IMR-90 (cell line): ENCODE results near the gene RAPGEF5. TPM values are rescaled to one million over a fixed set of nuclear protein-coding genes. Genes with fewer than 3 reads are reported as not detected.

Experiments used
- ATAC-seq: fragments of 200-7000 bp; cut with Tn5 transposase; 2 replicates; pipeline ENCODE4 v1.9.1; 2020; ENCODE audit warnings: low read depth, mild to moderate bottlenecking, moderate library complexity
- BruUV-seq: library from RNA; stranded (reverse); fragments of 400-500 nt; replicated peaks from 2 replicates; lab custom pipeline; 2021; lab: Mats Ljungman, UMichigan
- CTCF ChIA-PET: fragments of 300-600 bp; formaldehyde crosslinking; extraction: SDS; loops from one replicate; lab custom pipeline; 2021; ENCODE audit warnings: antibody characterized with exemption; lab: Yijun Ruan, JAX
- POLR2A ChIA-PET: fragments of 300-600 bp; sonication (Branson Sonifier 250); formaldehyde crosslinking; loops from one replicate; lab custom pipeline; 2022; ENCODE audit warnings: antibody characterized with exemption; ENCODE audit not compliant: unreplicated experiment; lab: Charles Lee
- DNase-seq: peaks from one replicate; pipeline ENCODE4 v3.0.0; 2013
- H2AFZ ChIP-seq: replicated peaks from 2 replicates; pipeline ENCODE3; 2013; ENCODE audit warnings: low read length, mild to moderate bottlenecking; ENCODE audit not compliant: poor library complexity
- H2AK5ac ChIP-seq: 2 replicates; pipeline ENCODE4 v1.6.1; 2013; ENCODE audit warnings: low read depth, low read length, inconsistent platforms
- H2AK9ac ChIP-seq: replicated peaks from 2 replicates; pipeline ENCODE3; 2013; ENCODE audit warnings: mild to moderate bottlenecking, low read depth, low read length, moderate library complexity; ENCODE audit not compliant: poor library complexity
- H2BK120ac ChIP-seq: 2 replicates; pipeline ENCODE4 v1.6.1; 2013; ENCODE audit warnings: low read depth, low read length, inconsistent platforms
- H2BK15ac ChIP-seq: 3 replicates; pipeline ENCODE4 v1.6.1; 2013; ENCODE audit warnings: low read depth, low read length, inconsistent platforms
- H2BK20ac ChIP-seq: 2 replicates; pipeline ENCODE4 v1.6.1; 2013; ENCODE audit warnings: low read depth, mild to moderate bottlenecking, inconsistent platforms, low read length, moderate library complexity
- H2BK5ac ChIP-seq: 2 replicates; pipeline ENCODE4 v1.6.1; 2013; ENCODE audit warnings: mild to moderate bottlenecking, low read depth, low read length, inconsistent platforms; ENCODE audit not compliant: poor library complexity, severe bottlenecking
- H3K14ac ChIP-seq: replicated peaks from 2 replicates; pipeline ENCODE4 v1.6.1; 2013; ENCODE audit warnings: low read depth, low read length, inconsistent platforms
- H3K18ac ChIP-seq: 2 replicates; pipeline ENCODE4 v1.6.1; 2013; ENCODE audit warnings: low read depth, low read length, control low read depth
- H3K23ac ChIP-seq: 2 replicates; pipeline ENCODE4 v1.6.1; 2013; ENCODE audit warnings: low read depth, low read length, inconsistent platforms
- H3K27ac ChIP-seq: 2 replicates; pipeline ENCODE4 v1.5.1; 2013; ENCODE audit warnings: mild to moderate bottlenecking, control low read depth, low read length; ENCODE audit not compliant: insufficient read depth
- H3K27me3 ChIP-seq: 2 replicates; pipeline ENCODE4 v1.6.1; 2013; ENCODE audit warnings: low read length; ENCODE audit not compliant: control insufficient read depth, insufficient read depth
- H3K36me3 ChIP-seq: 2 replicates; pipeline ENCODE4 v1.6.1; 2013; ENCODE audit warnings: low read length, mixed read lengths; ENCODE audit not compliant: control insufficient read depth, insufficient read depth
- H3K4ac ChIP-seq: 2 replicates; pipeline ENCODE4 v1.6.1; 2013; ENCODE audit warnings: low read depth, low read length, inconsistent platforms
- H3K4me1 ChIP-seq: 2 replicates; pipeline ENCODE4 v1.6.1; 2013; ENCODE audit warnings: low read length, mixed read lengths; ENCODE audit not compliant: control insufficient read depth, insufficient read depth
- H3K4me2 ChIP-seq: 2 replicates; pipeline ENCODE4 v1.6.1; 2013; ENCODE audit warnings: low read depth, mild to moderate bottlenecking, control low read depth, low read length, moderate library complexity
- H3K4me3 ChIP-seq: 2 replicates; pipeline ENCODE4 v1.5.1; 2013; ENCODE audit warnings: low read depth, mild to moderate bottlenecking, control low read depth, low read length, moderate library complexity; ENCODE audit not compliant: insufficient read depth
- H3K56ac ChIP-seq: 2 replicates; pipeline ENCODE4 v1.6.1; 2013; ENCODE audit warnings: low read length, inconsistent platforms; ENCODE audit not compliant: insufficient read depth; ENCODE audit errors: extremely low read depth
- H3K79me1 ChIP-seq, 2 experiments: 2 replicates each; pipeline ENCODE4 v1.6.1; 2013; ENCODE audit warnings: low read length in 2 of 2, inconsistent platforms in 1 of 2, low read depth in 1 of 2
- H3K9ac ChIP-seq: 2 replicates; pipeline ENCODE4 v1.6.1; 2013; ENCODE audit warnings: low read depth, low read length, control low read depth
- H3K9me1 ChIP-seq: 2 replicates; pipeline ENCODE4 v1.6.1; 2013; ENCODE audit warnings: low read length, inconsistent platforms; ENCODE audit not compliant: insufficient read depth
- H3K9me3 ChIP-seq: 2 replicates; pipeline ENCODE4 v1.6.1; 2013; ENCODE audit warnings: low read length; ENCODE audit not compliant: control insufficient read depth, insufficient read depth
- H4K20me1 ChIP-seq: 2 replicates; pipeline ENCODE4 v1.6.1; 2013; ENCODE audit warnings: low read length, inconsistent platforms; ENCODE audit not compliant: insufficient read depth
- H4K5ac ChIP-seq: 2 replicates; pipeline ENCODE4 v1.6.1; 2013; ENCODE audit warnings: mild to moderate bottlenecking, low read depth, low read length, control low read depth
- H4K8ac ChIP-seq, 2 experiments: 2 replicates each; pipeline ENCODE4 v1.6.1; 2013; ENCODE audit warnings: low read depth in 2 of 2, low read length in 2 of 2, control low read depth in 1 of 2, inconsistent platforms in 1 of 2
- H4K91ac ChIP-seq: 2 replicates; pipeline ENCODE4 v1.6.1; 2013; ENCODE audit warnings: low read depth, low read length, inconsistent platforms; ENCODE audit not compliant: insufficient read depth
- CHD1 ChIP-seq: IDR thresholded peaks from 2 replicates; pipeline ENCODE4 v1.6.1; 2012; ENCODE audit warnings: low read depth, low read length, improper control_type of control experiment
- CTCF ChIP-seq: conservative IDR thresholded peaks from 2 replicates; pipeline ENCODE4 v1.5.1; 2012; ENCODE audit warnings: mild to moderate bottlenecking, low read depth, low read length, improper control_type of control experiment
- MXI1 ChIP-seq: IDR thresholded peaks from 2 replicates; pipeline ENCODE4 v1.6.1; 2012; ENCODE audit warnings: low read depth, mild to moderate bottlenecking, low read length, moderate library complexity, borderline replicate concordance
- NFE2L2 ChIP-seq: fragments of 150-350 bp; IDR thresholded peaks from 2 replicates; pipeline ENCODE4 v1.6.1; 2016; ENCODE audit warnings: low read depth, mild to moderate bottlenecking, low read length
- POLR2A ChIP-seq: IDR thresholded peaks from 2 replicates; pipeline ENCODE4 v1.6.1; 2012; ENCODE audit warnings: mild to moderate bottlenecking, low read depth, low read length
- RAD21 ChIP-seq: IDR thresholded peaks from 2 replicates; pipeline ENCODE4 v1.6.1; 2012; ENCODE audit warnings: low read length, improper control_type of control experiment
- RCOR1 ChIP-seq: IDR thresholded peaks from 2 replicates; pipeline ENCODE4 v1.6.1; 2012; ENCODE audit warnings: mild to moderate bottlenecking, low read length, improper control_type of control experiment; ENCODE audit not compliant: insufficient replicate concordance
- RFX5 ChIP-seq: IDR thresholded peaks from 2 replicates; pipeline ENCODE4 v1.8.0; 2012; ENCODE audit warnings: low read depth, mild to moderate bottlenecking, low read length, moderate library complexity
- WGBS, 2 experiments: methylation state at CpG; one replicate each; pipeline versions ENCODE4 v1.1.5 to v1.1.7; 2013; ENCODE audit warnings: missing lambda C conversion rate in 2 of 2; ENCODE audit not compliant: insufficient read length in 1 of 2; ENCODE audit errors: extremely low coverage in 2 of 2; 5-methylcytosine and 5-hydroxymethylcytosine counted together
- dilution Hi-C: fragments of 300-500 bp; cut with HindIII; formaldehyde crosslinking; loops from one replicate; pipeline ENCODE4 v1.14.3; 2018; ENCODE audit warnings: low sequenced_read_pairs; ENCODE audit not compliant: unreplicated experiment
- in situ Hi-C: fragments of 300-500 bp; cut with MboI; formaldehyde crosslinking; loops from 3 replicates; pipeline ENCODE4 v1.14.3; 2019; ENCODE audit warnings: low sequenced_read_pairs, inconsistent platforms, mixed read lengths
- intact Hi-C: fragments of 100-400 bp; cut with micrococcal nuclease; formaldehyde crosslinking; loops from 2 replicates; pipeline ENCODE4 v1.10.0; 2022
- polyA plus RNA-seq, 3 experiments: library from polyadenylated mRNA; depleted of rRNA; stranded (reverse); fragments of >200 nt; gene quantifications; 2 replicates each; pipeline ENCODE4 v1.2.3, GENCODE V29; 2012; ENCODE audit warnings: low replicate concordance in 1 of 3
- total RNA-seq: library from RNA; depleted of rRNA; stranded (reverse); fragments of >200 nt; gene quantifications from 2 replicates; pipeline ENCODE4 v1.2.3, GENCODE V29; 2012

RAPGEF5 gene
- total and polyA plus RNA-seq, 2 of the 4 experiments (the other 2 are of a cell fraction): 0.05 to 0.18 TPM

- Histone ChIP-seq H3K23ac (no peak overlapping the region), H2BK120ac (no peak overlapping the region), H4K5ac (no peak overlapping the region), H3K4me2 (no peak overlapping the region), H4K20me1 (no peaks in the 10 kb centered on the region), H4K8ac (no peak overlapping the region), H3K27ac (no peak overlapping the region), H3K4me3 (no peak overlapping the region), H3K9me1 (no peaks in the 10 kb centered on the region), H3K14ac (no peak overlapping the region), H3K9ac (no peak overlapping the region), H2AK5ac (no peak overlapping the region), H3K36me3 (no peaks in the 10 kb centered on the region), H3K18ac (no peak overlapping the region), H2AFZ (no peak overlapping the region), H3K79me1 (no peaks in the 10 kb centered on the region), H3K9me3 (no peaks in the 10 kb centered on the region), H3K56ac (no peak overlapping the region), H2BK15ac (no peak overlapping the region), H3K4ac (no peak overlapping the region), H2BK20ac (no peak overlapping the region), H2BK5ac (no peak overlapping the region), H3K4me1 (no peaks in the 10 kb centered on the region), H2AK9ac (no peak overlapping the region), H3K27me3 (0 out of 2 replicates have a peak, but pooled peaks cover 2% of the 10 kb centered on the region), H4K91ac (no peak overlapping the region)
- ATAC-seq: no peak
- TF ChIP-seq RFX5: no peak
- no peak for TF ChIP-seq CHD1
- TF ChIP-seq RAD21: no peak
- TF ChIP-seq RCOR1: no peak
- no peak for TF ChIP-seq NFE2L2
- no peak for TF ChIP-seq CTCF
- no peak for TF ChIP-seq POLR2A
- TF ChIP-seq MXI1: no peak
- in situ Hi-C loops (no loop called here), intact Hi-C loops (no loop called here), dilution Hi-C loops (no loop called here)
- POLR2A ChIA-PET: interaction anchor here (0.6 kb wide), 1 partner anchor 55 kb away, joined by 3 read pairs; no protein-coding TSS in a partner anchor
- no peak for DNase-seq
- 67% methylated on average over 3 of the region's 4 CpGs; no CpG with 5 or more reads in 1 of the 2 experiments for WGBS, 2 experiments
- BruUV-seq: no TSS peak
- CTCF ChIA-PET: no interaction called here
Measured at GRCh38 chr7:22277375-22277774, 79.6 kb downstream of the RAPGEF5 start.
